Right forelimb (tissue), 1 donor: Measurements from ENCODE around the gene PSME3IP1.

Source experiments
- DNase-seq: peaks from one replicate; pipeline ENCODE4 v3.0.0-alpha.2; 2018

PSME3IP1 gene

GRCh38 chr16:57166951-57167350 is 18.9 kb downstream of the PSME3IP1 start:
- no peak for DNase-seq

- DNase-seq = no peak
Measured at GRCh38 chr16:57166451-57166850, 19.4 kb downstream of the PSME3IP1 start.

- no peak for DNase-seq
Measured at GRCh38 chr16:57165938-57166337, 19.9 kb downstream of the PSME3IP1 start.

GRCh38 chr16:57165483-57165882 is 20.4 kb downstream of the PSME3IP1 start:
- no peak for DNase-seq

GRCh38 chr16:57163842-57164241 is 22.0 kb downstream of the PSME3IP1 start:
- no peak for DNase-seq

GRCh38 chr16:57159447-57159846 is 26.4 kb downstream of the PSME3IP1 start:
- DNase-seq = no peak

GRCh38 chr16:57157533-57157932 is 28.3 kb downstream of the PSME3IP1 start:
- no peak for DNase-seq

- no peak for DNase-seq
Measured at GRCh38 chr16:57156351-57156703, 29.5 kb downstream of the PSME3IP1 start.

GRCh38 chr16:57155702-57156350 is 30.0 kb downstream of the PSME3IP1 start:
- no peak for DNase-seq

GRCh38 chr16:57153841-57154240 is 32.0 kb downstream of the PSME3IP1 start:
- no peak for DNase-seq

- DNase-seq = no peak
Measured at GRCh38 chr16:57152096-57153093, 33.4 kb downstream of the PSME3IP1 start.

GRCh38 chr16:57151369-57151768 is 34.5 kb downstream of the PSME3IP1 start:
- DNase-seq = no peak

GRCh38 chr16:57150682-57151330 is 35.0 kb downstream of the PSME3IP1 start:
- DNase-seq = no peak

- no peak for DNase-seq
Measured at GRCh38 chr16:57149391-57149790, 36.4 kb downstream of the PSME3IP1 start.

- no peak for DNase-seq
Measured at GRCh38 chr16:57148481-57148880, 37.4 kb downstream of the PSME3IP1 start.

- DNase-seq = no peak
Measured at GRCh38 chr16:57147381-57148221, 38.2 kb downstream of the PSME3IP1 start.

GRCh38 chr16:57146735-57147134 is 39.1 kb downstream of the PSME3IP1 start:
- no peak for DNase-seq

GRCh38 chr16:57146040-57146647 is 39.7 kb downstream of the PSME3IP1 start:
- no peak for DNase-seq

- no peak for DNase-seq
Measured at GRCh38 chr16:57145046-57146021, 40.5 kb downstream of the PSME3IP1 start.

- no peak for DNase-seq
Measured at GRCh38 chr16:57144027-57144426, 41.8 kb downstream of the PSME3IP1 start.
